SK-N-MC (cell line): ENCODE results near the gene TBCEL.

Experiments
- DNase-seq: peaks from one replicate; pipeline ENCODE4 v3.0.0-alpha.2; 2011; ENCODE audit warnings: low read depth, low spot score
- H3K27ac ChIP-seq: fragments of 200-600 bp; sonication (generic); 2 replicates; pipeline ENCODE4 v1.5.1; 2016; ENCODE audit warnings: mixed run types
- H3K36me3 ChIP-seq: fragments of 200-600 bp; sonication (generic); 2 replicates; pipeline ENCODE4 v1.6.1; 2017; ENCODE audit warnings: antibody characterized with exemption, low read length, mixed read lengths; ENCODE audit not compliant: insufficient read depth
- H3K4me3 ChIP-seq: fragments of 200-600 bp; sonication (generic); 2 replicates; pipeline ENCODE4 v1.5.1; 2016
- H3K9ac ChIP-seq: fragments of 200-600 bp; sonication (generic); 2 replicates; pipeline ENCODE4 v1.8.0; 2017; ENCODE audit warnings: mixed run types, mixed read lengths; ENCODE audit not compliant: insufficient read length
- H3K9me3 ChIP-seq: fragments of 200-600 bp; sonication (generic); 2 replicates; pipeline ENCODE4 v1.6.1; 2017; ENCODE audit warnings: low read depth, mild to moderate bottlenecking, antibody characterized with exemption, low read length, moderate library complexity, mixed read lengths
- EZH2 ChIP-seq: fragments of 200-600 bp; sonication (generic); IDR thresholded peaks from one replicate; pipeline ENCODE4 v1.6.1; 2017; ENCODE audit warnings: antibody characterized with exemption
- FOXP2 ChIP-seq: optimal IDR thresholded peaks from 2 replicates; pipeline ENCODE3; 2011; ENCODE audit warnings: mild to moderate bottlenecking, moderate library complexity; ENCODE audit not compliant: insufficient read depth; ENCODE audit errors: extremely low read length, control extremely low read depth
- POLR2AphosphoS5 ChIP-seq: IDR thresholded peaks from 2 replicates; pipeline ENCODE4 v1.6.1; 2012; ENCODE audit warnings: mild to moderate bottlenecking, low read depth, low read length, borderline replicate concordance

The TBCEL gene

GRCh38 chr11:121082219-121082618 is 58.3 kb downstream of the TBCEL start:
- no peaks in the 10 kb centered on the region for H3K9me3 ChIP-seq

GRCh38 chr11:121082670-121083069 is 58.8 kb downstream of the TBCEL start:
- H3K9me3 ChIP-seq: no peaks in the 10 kb centered on the region
- no peak overlapping the region for H3K27ac ChIP-seq
- peaks cover 11% of the 10 kb centered on the region; the same call in 1 of the 2 replicates for H3K36me3 ChIP-seq
- H3K4me3 ChIP-seq: no peak overlapping the region
- TF ChIP-seq FOXP2 (no peak), POLR2AphosphoS5 (no peak), EZH2 (no peak)
- H3K9ac ChIP-seq: no peak overlapping the region
- DNase-seq: no peak

More at GRCh38 chr11:121082219-121082618, 58.3 kb downstream of the TBCEL start:
- DNase-seq: no peak
- TF ChIP-seq FOXP2 (no peak), EZH2 (no peak), POLR2AphosphoS5 (no peak)
- Histone ChIP-seq H3K27ac (no peak overlapping the region), H3K9ac (no peak overlapping the region), H3K4me3 (no peak overlapping the region), H3K36me3 (peaks cover 6% of the 10 kb centered on the region; the same call in 1 of the 2 replicates)

- TF ChIP-seq EZH2 (no peak), FOXP2 (no peak), POLR2AphosphoS5 (no peak)
- no peak for DNase-seq
- peaks cover 11% of the 10 kb centered on the region; the same call in 1 of the 2 replicates for H3K36me3 ChIP-seq
- no peak overlapping the region for H3K27ac ChIP-seq
- H3K9ac ChIP-seq: no peak overlapping the region
- H3K9me3 ChIP-seq: no peaks in the 10 kb centered on the region
- H3K4me3 ChIP-seq: no peak overlapping the region
These were observed 63.0 kb downstream of the TBCEL start for GRCh38 chr11:121086866-121087265.

- Histone ChIP-seq H3K9me3 (no peaks in the 10 kb centered on the region), H3K27ac (no peak overlapping the region), H3K9ac (no peak overlapping the region), H3K4me3 (no peak overlapping the region), H3K36me3 (peaks cover 11% of the 10 kb centered on the region; the same call in 1 of the 2 replicates)
- no peak for DNase-seq
- TF ChIP-seq FOXP2 (no peak), POLR2AphosphoS5 (no peak)
These were observed 65.7 kb downstream of the TBCEL start for GRCh38 chr11:121089566-121089965.

GRCh38 chr11:121090145-121090721 is 66.3 kb downstream of the TBCEL start:
- Histone ChIP-seq H3K4me3 (no peak overlapping the region), H3K36me3 (peaks cover 11% of the 10 kb centered on the region; the same call in 1 of the 2 replicates), H3K9me3 (no peaks in the 10 kb centered on the region), H3K27ac (no peak overlapping the region), H3K9ac (no peak overlapping the region)
- TF ChIP-seq POLR2AphosphoS5 (no peak), FOXP2 (no peak), EZH2 (no peak)
- no peak for DNase-seq

GRCh38 chr11:121091492-121092152 is 67.7 kb downstream of the TBCEL start:
- TF ChIP-seq EZH2 (no peak), POLR2AphosphoS5 (no peak), FOXP2 (no peak)
- no peak overlapping the region for H3K27ac ChIP-seq
- no peak for DNase-seq

GRCh38 chr11:121095561-121095960 is 71.7 kb downstream of the TBCEL start:
- Histone ChIP-seq H3K9me3 (no peaks in the 10 kb centered on the region), H3K36me3 (no peaks in the 10 kb centered on the region), H3K27ac (no peak overlapping the region), H3K4me3 (no peak overlapping the region), H3K9ac (no peak overlapping the region)
- DNase-seq: no peak
- TF ChIP-seq FOXP2: no peak
- TF ChIP-seq EZH2: no peak
- TF ChIP-seq POLR2AphosphoS5: no peak

More at GRCh38 chr11:121091492-121092152, 67.7 kb downstream of the TBCEL start:
- Histone ChIP-seq H3K36me3 (peaks cover 11% of the 10 kb centered on the region; the same call in 1 of the 2 replicates), H3K4me3 (no peak overlapping the region), H3K9ac (no peak overlapping the region), H3K9me3 (no peaks in the 10 kb centered on the region)

GRCh38 chr11:121099364-121099763 is 75.5 kb downstream of the TBCEL start:
- H3K27ac ChIP-seq: no peak overlapping the region
- no peak overlapping the region for H3K4me3 ChIP-seq
- no peaks in the 10 kb centered on the region for H3K36me3 ChIP-seq
- H3K9me3 ChIP-seq: no peaks in the 10 kb centered on the region
- TF ChIP-seq EZH2 (no peak), FOXP2 (no peak), POLR2AphosphoS5 (no peak)
- DNase-seq: no peak
- no peak overlapping the region for H3K9ac ChIP-seq
